ENCODE results near the gene HCAR1.
"Not testable (repeated sequence)": the region's sequence is repeated elsewhere in the genome, so short reads cannot be mapped to it uniquely, and the experiment has no call there.

DNA sequence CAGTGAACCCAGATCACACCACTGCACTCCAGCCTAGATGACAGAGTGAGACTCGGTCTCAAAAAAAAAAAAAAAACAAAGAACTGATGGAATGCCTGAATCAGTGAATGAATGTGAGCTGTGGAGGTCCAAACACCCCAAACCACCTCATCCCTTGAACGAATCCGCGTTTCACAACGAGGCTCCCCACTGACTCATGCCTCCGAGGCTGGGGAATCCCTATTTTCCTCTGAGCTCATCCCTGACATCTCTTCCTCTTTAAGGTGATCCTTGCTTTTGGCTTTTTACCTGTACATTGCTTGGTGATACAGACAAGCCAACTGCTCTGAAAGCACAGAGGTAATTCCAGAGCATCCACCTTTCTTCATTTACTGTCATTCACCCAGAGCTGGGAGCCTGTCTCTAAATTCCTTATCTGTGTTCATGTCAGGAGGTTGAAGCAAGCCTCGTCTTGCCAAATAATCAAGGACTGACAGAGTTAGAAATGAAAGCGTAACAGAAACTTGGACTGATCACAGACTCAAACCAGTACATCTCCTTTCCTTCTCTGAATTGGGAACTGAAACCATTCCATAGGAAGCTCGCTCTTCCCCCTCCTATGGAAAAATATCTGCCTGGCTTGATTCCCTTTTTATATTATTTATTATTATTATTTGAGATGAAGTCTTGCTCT, 30.5 kb downstream of the HCAR1 start:
- TF ChIP-seq POLR2AphosphoS5 (IDR thresholded peaks at IDR 0.05; ENCODE audit: low read depth, low read length); SIN3A (IDR thresholded peaks at IDR 0.05; ENCODE audit: borderline replicate concordance, insufficient read depth, low read depth, low read length): not testable (repeated sequence)
- TF ChIP-seq, protein P1, sequence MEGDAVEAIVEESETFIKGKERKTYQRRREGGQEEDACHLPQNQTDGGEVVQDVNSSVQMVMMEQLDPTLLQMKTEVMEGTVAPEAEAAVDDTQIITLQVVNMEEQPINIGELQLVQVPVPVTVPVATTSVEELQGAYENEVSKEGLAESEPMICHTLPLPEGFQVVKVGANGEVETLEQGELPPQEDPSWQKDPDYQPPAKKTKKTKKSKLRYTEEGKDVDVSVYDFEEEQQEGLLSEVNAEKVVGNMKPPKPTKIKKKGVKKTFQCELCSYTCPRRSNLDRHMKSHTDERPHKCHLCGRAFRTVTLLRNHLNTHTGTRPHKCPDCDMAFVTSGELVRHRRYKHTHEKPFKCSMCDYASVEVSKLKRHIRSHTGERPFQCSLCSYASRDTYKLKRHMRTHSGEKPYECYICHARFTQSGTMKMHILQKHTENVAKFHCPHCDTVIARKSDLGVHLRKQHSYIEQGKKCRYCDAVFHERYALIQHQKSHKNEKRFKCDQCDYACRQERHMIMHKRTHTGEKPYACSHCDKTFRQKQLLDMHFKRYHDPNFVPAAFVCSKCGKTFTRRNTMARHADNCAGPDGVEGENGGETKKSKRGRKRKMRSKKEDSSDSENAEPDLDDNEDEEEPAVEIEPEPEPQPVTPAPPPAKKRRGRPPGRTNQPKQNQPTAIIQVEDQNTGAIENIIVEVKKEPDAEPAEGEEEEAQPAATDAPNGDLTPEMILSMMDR (IDR thresholded peaks at IDR 0.05): not testable (repeated sequence)
